NCI-H82 (cell line): ENCODE measurements around the gene SUN1.
"Not testable (repeated sequence)": the region's sequence is repeated elsewhere in the genome, so short reads cannot be mapped to it uniquely, and the experiment has no call there.

ENCODE experiments used
- DNase-seq: peaks from one replicate; lab custom pipeline; 2025; lab: John Stamatoyannopoulos, UW

The SUN1 gene

DNA sequence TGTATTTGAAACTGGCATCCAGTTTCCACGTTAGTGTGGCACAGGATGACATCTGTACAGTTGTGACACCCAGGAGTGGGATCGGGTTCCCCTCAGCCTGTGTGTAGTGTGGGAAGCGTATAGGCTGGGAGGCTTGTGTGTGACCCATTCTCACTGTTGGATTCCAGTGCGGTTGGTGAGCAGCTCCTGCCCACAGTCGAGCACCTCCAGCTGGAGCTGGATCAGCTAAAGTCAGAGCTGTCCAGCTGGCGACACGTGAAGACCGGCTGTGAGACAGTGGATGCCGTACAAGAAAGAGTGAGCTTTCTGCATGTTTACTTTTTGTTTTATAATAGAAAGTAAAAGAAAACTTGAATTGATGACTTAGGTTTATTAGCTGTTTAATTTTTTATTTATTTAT lies 25.4 kb downstream of the SUN1 start:
- DNase-seq, result no peak

DNA sequence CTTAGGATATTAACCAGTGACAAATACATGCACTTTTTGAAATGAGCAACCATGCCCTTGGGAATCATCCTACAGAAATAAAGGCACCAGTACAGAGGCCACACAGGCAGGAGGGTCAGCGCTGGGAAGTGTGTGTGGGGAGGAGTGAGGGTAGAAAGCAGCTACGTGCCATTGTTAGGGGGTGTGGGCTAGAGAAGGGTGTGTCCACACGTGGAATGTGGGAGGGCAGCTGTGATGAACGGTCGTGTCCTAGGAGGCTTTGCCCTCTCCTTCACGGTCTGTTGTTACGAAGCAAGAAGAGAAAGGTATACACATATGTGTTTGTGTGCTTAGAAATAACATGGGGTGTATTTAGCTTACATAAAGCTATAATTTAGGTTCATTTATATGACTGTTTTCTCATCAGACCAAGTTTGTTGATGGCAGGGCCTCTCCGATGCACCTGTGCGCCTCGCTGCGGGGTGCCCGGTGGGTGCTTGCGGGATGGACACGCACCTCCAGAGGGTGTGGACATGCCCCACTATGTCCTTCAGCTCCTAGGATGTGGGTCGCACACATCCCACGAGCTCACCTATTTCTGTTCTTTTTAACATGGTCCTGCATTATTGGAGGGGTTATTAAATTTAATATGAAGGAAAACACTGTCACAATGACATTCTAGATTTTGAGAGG lies 27.2 kb downstream of the SUN1 start:
- no peak for DNase-seq

- DNase-seq, result no peak
These were observed 27.9 kb downstream of the SUN1 start for GRCh38 chr7:860149-860548.

DNA sequence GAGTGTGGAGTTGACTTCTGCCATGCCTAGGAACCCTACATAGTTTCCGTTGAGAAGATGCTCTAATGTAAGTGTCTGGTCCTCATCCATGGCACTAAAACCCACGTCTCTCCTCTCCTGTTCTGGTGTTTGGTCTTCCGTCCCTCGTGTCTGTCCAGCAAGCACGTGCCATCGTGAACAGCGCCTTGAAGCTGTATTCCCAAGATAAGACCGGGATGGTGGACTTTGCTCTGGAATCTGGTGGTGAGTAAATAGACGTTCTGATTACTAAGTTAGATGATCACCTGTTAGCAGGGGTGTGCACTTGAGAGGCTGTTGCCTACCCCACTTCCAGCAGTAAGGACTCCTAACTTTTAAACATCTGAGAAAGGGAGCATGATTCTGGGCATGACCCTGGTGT lies 28.9 kb downstream of the SUN1 start:
- no peak for DNase-seq

GRCh38 chr7:862157-862556 lies 29.9 kb downstream of the SUN1 start:
- DNase-seq, result peak; percentile 93

GRCh38 chr7:863106-863505 lies 30.8 kb downstream of the SUN1 start:
- DNase-seq, result no peak

DNA sequence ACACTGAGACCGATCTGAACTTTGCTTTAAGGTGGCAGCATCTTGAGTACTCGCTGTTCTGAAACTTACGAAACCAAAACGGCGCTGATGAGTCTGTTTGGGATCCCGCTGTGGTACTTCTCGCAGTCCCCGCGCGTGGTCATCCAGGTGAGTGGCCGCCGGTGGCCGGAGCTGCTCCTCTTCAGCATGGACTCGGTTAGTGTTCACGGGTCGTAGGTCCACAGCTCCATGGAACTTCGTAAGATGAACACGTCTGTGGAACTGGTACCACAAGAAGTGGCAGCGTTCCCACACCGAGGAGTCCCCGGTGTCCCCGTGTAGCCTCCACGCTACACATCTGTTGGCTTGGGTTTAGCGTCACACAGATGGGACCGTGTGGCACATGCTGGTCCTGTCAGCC lies 33.6 kb downstream of the SUN1 start:
- DNase-seq, result no peak

GRCh38 chr7:867001-867405 lies 34.7 kb downstream of the SUN1 start:
- DNase-seq, result no peak

GRCh38 chr7:867406-868188 lies 35.3 kb downstream of the SUN1 start:
- no peak for DNase-seq

- no peak for DNase-seq
These were observed 35.9 kb downstream of the SUN1 start for GRCh38 chr7:868189-868486.

DNA sequence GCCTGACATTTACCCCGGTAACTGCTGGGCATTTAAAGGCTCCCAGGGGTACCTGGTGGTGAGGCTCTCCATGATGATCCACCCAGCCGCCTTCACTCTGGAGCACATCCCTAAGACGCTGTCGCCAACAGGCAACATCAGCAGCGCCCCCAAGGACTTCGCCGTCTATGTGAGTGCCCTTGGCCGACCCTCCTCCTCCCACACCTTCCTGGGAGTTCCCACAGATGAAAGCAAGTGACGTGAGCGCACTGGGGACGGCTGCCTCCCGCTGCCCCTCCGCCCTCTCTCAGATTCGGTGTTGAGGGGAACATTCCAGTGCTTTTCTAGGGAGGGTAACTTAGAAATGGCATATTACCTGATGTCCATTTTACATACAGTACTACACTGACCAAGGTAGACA lies 37.1 kb downstream of the SUN1 start:
- no peak for DNase-seq

DNA sequence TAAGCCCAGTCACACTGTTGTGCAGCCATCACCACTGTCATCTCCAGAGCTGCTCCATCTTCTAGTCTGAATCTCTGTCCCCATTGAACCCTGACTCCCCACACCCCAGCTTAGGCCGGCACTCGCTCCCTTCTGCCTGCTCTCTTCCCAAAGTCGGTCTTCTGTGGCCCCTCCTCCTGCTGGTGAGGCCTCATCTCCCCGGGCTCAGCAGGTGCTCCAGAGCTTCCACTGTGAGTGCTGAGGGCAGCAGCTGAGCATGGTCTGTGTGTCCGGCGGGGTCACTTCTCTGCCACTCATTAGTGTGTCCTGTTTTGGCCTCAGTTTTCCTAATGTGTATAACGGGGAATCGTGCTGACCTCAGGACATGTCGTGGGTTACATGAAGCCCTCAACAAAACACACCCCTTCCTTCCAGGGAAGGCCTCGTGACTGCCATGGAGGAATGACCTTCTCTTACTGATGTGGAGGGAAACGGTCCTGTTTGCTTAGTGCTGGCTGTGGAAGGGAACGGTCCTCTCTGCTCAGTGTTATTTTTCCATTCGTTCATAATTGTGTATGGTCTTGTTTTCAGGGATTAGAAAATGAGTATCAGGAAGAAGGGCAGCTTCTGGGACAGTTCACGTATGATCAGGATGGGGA lies 39.7 kb downstream of the SUN1 start:
- DNase-seq, result no peak

DNA sequence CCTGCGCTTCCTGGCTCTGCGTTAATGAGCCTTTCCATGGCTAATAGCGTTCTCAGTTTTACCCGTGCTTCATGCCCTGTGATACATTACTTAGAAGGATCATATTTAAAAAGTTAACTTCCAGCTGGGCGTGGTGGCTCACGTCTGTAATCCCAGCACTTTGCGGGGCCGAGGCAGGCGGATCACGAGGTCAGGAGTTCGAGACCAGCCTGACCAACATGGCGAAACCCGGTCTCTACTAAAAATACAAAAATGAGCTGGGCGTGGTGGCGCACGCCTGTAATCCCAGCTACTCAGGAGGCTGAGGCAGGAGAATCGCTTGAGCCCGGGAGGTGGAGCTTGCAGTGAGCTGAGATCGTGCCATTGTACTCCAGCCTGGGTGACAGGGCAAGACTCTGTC lies 40.4 kb downstream of the SUN1 start:
- not testable (repeated sequence) for DNase-seq

DNA sequence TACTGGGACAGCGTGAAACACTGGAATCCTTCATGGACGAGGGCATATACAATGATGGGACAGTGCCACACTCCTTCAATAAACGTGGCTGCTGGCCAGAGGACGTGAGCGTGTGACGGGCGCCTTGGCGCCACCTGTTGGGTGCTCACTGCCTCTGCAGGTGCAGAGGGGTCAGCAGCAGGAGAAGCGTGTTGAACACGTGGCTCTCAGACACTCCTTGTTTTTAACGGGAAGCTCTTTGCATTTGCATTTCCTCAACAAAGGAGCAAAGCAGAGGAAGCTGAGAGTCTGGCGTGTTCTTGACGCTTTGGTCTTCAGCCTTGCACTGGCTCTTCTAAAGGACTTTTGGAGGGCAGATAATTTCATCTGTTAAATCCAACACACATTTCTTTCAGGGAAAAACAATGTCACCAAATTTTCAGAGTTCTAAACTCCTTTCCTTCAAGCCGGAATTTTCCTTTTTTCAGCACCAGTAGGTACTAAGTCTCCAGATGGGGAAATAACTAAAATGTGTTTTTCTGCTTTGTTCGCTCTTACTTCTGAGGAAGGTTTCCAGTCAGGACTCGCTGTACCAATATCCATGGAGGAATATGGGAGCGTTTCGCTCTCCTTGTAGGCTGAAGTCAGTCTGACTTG lies 41.2 kb downstream of the SUN1 start:
- DNase-seq, result peak; percentile 89

DNA sequence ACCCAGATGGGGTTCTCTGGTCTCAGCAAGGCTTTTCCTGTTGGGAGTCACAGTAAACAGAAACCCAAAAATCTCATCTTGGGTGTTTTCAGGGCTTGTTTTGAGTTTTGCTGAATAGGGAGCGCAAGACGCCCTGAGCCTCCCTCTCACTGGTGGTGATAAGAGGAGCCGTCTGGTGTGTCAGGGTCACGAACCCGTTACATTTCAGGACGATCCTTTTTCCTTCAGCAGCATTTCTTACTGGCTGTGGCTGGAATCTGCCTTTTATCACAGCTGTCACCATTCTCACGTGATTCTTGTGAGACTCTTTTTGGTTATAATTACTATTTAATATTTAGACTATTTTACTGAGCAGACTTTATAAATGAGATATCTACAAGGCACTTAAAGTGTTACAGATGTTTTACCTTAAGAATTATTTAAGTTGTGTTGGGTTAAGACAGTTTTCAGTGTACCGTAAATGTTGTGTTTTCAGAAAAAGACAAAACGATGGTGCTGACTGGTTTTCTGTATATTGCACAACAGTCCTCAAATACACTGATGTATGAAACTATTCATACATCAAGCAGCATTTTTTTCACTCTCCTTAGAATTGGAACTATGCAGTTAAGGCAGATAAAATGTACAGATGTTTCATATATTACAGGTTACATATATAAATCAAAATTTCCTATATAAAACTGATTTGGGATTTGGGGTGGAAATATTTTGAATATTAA lies 41.9 kb downstream of the SUN1 start:
- DNase-seq, result no peak

- DNase-seq, result no peak
These were observed 42.8 kb downstream of the SUN1 start for GRCh38 chr7:875051-875450.

DNA sequence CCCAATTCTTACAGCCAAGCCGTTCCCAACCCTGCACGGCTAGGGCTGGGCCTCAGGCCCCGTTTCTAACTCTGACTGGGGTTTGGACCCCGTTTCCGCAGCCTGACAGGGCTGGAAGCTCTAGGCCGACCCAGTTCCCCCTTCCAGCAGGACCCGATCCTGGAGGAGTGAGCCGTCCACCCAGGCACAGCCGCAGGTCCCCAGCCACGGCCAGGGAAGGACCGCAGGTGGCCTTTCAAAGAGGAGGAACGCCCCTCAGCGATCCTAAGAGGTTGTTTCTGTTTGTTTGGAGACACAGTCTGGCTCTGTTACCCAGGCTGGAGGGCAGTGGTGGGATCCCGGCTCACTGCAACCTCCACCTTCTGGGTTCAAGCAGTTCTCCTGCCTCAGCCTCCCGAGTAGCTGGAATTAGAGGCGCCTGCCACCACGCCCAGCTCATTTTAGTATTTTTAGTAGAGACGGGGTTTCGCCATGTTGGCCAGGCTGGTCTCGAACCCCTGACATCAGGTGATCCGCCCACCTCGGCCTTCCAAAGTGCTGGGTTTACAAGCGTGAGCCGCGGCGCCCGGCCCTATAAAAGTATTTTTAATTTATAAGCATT lies 43.3 kb downstream of the SUN1 start:
- no peak for DNase-seq

GRCh38 chr7:876077-876971 lies 44.0 kb downstream of the SUN1 start, which contains the start of gene GET4:
Gene GET4 (plus strand): TSS chr7:876554. CDS start chr7:876646, 92 bp downstream.
- peak; percentile 96 for DNase-seq

DNA sequence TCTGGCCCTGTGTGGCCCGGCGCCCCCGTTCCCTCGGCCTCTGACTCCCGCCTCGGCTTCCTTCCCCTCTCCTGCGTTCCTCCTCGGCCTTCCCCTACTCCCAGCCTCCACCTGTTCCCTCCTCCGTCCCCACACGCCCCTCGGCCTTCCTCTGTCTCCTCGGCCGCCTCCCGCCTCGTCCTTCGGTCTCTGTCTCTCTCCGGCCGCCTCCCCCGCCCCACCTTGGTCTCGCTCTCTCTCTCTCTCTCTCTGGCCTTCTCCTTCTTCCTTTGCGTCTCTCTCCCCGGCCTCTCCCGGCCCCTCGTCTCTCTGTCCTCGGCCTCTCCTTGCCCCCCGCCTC lies 44.7 kb downstream of the SUN1 start:
- peak; percentile 69 for DNase-seq

GRCh38 chr7:877312-878232 lies 45.3 kb downstream of the SUN1 start:
- DNase-seq, result peak; percentile 55
